HepG2 (cell line): Measurements from ENCODE around the gene COL4A2. TPM values are rescaled to one million over a fixed set of nuclear protein-coding genes. Genes with fewer than 3 reads are reported as not detected.

Experiments used
- HNF4G ChIP-seq, 2 experiments: sonication (generic) in 1 of 2; formaldehyde crosslinking in 1 of 2; IDR thresholded peaks; 2 replicates each; pipeline versions ENCODE4 v1.4.0 to v1.6.1; 2011 to 2020; ENCODE audit warnings: borderline replicate concordance in 2 of 2, low read depth in 2 of 2, mild to moderate bottlenecking in 2 of 2, low read length in 1 of 2, missing genetic modification reagents in 1 of 2, moderate library complexity in 1 of 2
- KMT2B ChIP-seq: IDR thresholded peaks from 2 replicates; pipeline ENCODE4 v1.6.1; 2016; ENCODE audit warnings: missing genetic modification reagents, missing compliant biosample characterization
- NFE2L2 ChIP-seq: fragments of 150-350 bp; IDR thresholded peaks from 2 replicates; pipeline ENCODE4 v1.6.1; 2014; ENCODE audit warnings: low read length
- NR2F6 ChIP-seq, 2 experiments: IDR thresholded peaks; 2 replicates each; pipeline ENCODE4 v1.6.1; 2016; ENCODE audit warnings: antibody characterized with exemption in 1 of 2, mild to moderate bottlenecking in 1 of 2
- RARA ChIP-seq: IDR thresholded peaks from 2 replicates; pipeline ENCODE4 v1.6.1; 2016; ENCODE audit warnings: missing genetic modification reagents, missing compliant biosample characterization
- SIX1 ChIP-seq: sonication (generic); formaldehyde crosslinking; IDR thresholded peaks from 2 replicates; pipeline ENCODE4 v1.4.0; 2020; ENCODE audit warnings: missing genetic modification reagents, borderline replicate concordance
- SP4 ChIP-seq: sonication (generic); formaldehyde crosslinking; IDR thresholded peaks from 2 replicates; pipeline ENCODE4 v1.8.1; 2023; ENCODE audit warnings: mild to moderate bottlenecking, missing genetic modification reagents
- ZFAT ChIP-seq: sonication (generic); formaldehyde crosslinking; conservative IDR thresholded peaks from 2 replicates; pipeline ENCODE4 v1.8.1; 2023; ENCODE audit warnings: missing genetic modification reagents, inconsistent platforms
- ZFP1 ChIP-seq: IDR thresholded peaks from 2 replicates; pipeline ENCODE4 v1.6.1; 2016
- ZFP36L2 ChIP-seq: sonication (generic); formaldehyde crosslinking; IDR thresholded peaks from 2 replicates; pipeline ENCODE4 v1.4.0; 2020; ENCODE audit warnings: missing genetic modification reagents
- ZNF775 ChIP-seq: sonication (generic); formaldehyde crosslinking; IDR thresholded peaks from 2 replicates; pipeline ENCODE4 v1.4.0; 2020; ENCODE audit warnings: missing genetic modification reagents, mild to moderate bottlenecking, moderate library complexity, borderline replicate concordance
- ZSCAN12 ChIP-seq: sonication (generic); formaldehyde crosslinking; IDR thresholded peaks from 2 replicates; pipeline ENCODE4 v1.9.0; 2021; ENCODE audit warnings: mild to moderate bottlenecking, missing genetic modification reagents
- polyA plus RNA-seq, 8 experiments: library from polyadenylated mRNA; depleted of rRNA in 3 of 8; stranded (reverse) in 7 of 8; unstranded in 1 of 8; fragments of >200 nt; fragmentation: Illumina TruSeq in 4 of 8; extraction: Trizol in 4 of 8; gene quantifications; 2 replicates each; pipeline versions ENCODE4 v1.2.1 to v1.2.3, GENCODE V29; 2011 to 2016; ENCODE audit warnings: low read depth in 4 of 8, missing spikeins in 1 of 8, mixed read lengths in 1 of 8; ENCODE audit not compliant: insufficient read depth in 1 of 8
- total RNA-seq, 5 experiments: library from RNA; depleted of rRNA; stranded (reverse); fragments of >200 nt; fragmentation: Illumina TruSeq; extraction: Trizol; gene quantifications; 2 replicates each; pipeline ENCODE4 v1.2.3, GENCODE V29; 2016; ENCODE audit warnings: low read depth in 1 of 5
- TF ChIP-seq, protein P1 (sequence below): sonication (generic); formaldehyde crosslinking; IDR thresholded peaks from 2 replicates; pipeline ENCODE4 v1.4.0; 2020; ENCODE audit warnings: missing genetic modification reagents, mild to moderate bottlenecking, borderline replicate concordance
- TF ChIP-seq, protein P2 (sequence below): sonication (generic); formaldehyde crosslinking; IDR thresholded peaks from 2 replicates; pipeline ENCODE4 v1.5.0; 2020; ENCODE audit warnings: mild to moderate bottlenecking, missing genetic modification reagents
- TF ChIP-seq, protein P3 (sequence below), 2 experiments: sonication (generic) in 1 of 2; formaldehyde crosslinking in 1 of 2; IDR thresholded peaks; 2 replicates each; pipeline versions ENCODE4 v1.4.0 to v1.6.1; 2016 to 2020; ENCODE audit warnings: borderline replicate concordance in 1 of 2, low read depth in 1 of 2, mild to moderate bottlenecking in 1 of 2, missing genetic modification reagents in 1 of 2
- TF ChIP-seq, protein P4 (sequence below): sonication (generic); formaldehyde crosslinking; IDR thresholded peaks from 2 replicates; pipeline ENCODE4 v1.8.0; 2022; ENCODE audit warnings: mild to moderate bottlenecking, missing genetic modification reagents; ENCODE audit not compliant: insufficient replicate concordance
- TF ChIP-seq, protein P5 (sequence below): sonication (generic); formaldehyde crosslinking; IDR thresholded peaks from 2 replicates; pipeline ENCODE4 v1.4.0; 2020; ENCODE audit warnings: missing genetic modification reagents

COL4A2 gene
- total and polyA plus RNA-seq, 2 of the 13 experiments (the other 11 are each of a cell fraction or from before 2014, with no cell fraction given): 0.22 to 1.9 TPM

DNA sequence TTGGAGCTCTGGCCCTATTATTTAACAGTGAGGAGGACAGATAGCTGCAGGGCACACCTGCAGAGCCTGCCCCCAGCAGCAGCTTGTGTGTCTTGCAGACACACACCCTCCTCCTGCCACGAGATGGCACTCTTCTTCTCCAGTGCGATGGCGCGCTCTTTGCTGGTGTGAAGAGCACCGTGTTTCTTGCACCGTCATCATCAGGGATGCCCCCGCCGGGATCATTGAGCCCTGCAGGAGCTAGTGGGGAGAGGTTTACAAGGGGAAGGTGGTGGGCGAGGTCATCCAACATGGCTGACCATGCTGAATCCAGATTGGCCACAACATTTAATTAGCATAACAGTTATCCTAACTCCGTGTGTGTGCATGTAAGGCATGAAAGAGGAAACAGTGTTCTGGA is 148.9 kb downstream of the COL4A2 start (continued):
- TF ChIP-seq, protein P1, sequence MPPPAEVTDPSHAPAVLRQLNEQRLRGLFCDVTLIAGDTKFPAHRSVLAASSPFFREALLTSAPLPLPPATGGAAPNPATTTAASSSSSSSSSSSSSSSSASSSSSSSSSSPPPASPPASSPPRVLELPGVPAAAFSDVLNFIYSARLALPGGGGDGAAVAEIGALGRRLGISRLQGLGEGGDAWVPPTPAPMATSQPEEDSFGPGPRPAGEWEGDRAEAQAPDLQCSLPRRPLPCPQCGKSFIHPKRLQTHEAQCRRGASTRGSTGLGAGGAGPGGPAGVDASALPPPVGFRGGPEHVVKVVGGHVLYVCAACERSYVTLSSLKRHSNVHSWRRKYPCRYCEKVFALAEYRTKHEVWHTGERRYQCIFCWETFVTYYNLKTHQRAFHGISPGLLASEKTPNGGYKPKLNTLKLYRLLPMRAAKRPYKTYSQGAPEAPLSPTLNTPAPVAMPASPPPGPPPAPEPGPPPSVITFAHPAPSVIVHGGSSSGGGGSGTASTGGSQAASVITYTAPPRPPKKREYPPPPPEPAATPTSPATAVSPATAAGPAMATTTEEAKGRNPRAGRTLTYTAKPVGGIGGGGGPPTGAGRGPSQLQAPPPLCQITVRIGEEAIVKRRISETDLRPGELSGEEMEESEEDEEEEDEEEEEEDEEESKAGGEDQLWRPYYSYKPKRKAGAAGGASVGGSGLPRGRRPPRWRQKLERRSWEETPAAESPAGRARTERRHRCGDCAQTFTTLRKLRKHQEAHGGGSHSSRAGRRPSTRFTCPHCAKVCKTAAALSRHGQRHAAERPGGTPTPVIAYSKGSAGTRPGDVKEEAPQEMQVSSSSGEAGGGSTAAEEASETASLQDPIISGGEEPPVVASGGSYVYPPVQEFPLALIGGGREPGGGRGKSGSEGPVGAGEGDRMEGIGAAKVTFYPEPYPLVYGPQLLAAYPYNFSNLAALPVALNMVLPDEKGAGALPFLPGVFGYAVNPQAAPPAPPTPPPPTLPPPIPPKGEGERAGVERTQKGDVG (CRISPR knock-in tag): no peak
- TF ChIP-seq KMT2B (CRISPR knock-in tag): 0 out of 2 replicates have a peak, but pooled peaks have one; percentile 41
- peak; percentile 83 for TF ChIP-seq NFE2L2
- TF ChIP-seq NR2F6 (IDR thresholded peaks at IDR 0.05): peak; percentile 12; the same call in 1 of the 2 replicates
- peak; percentile 41; the same call in 1 of the 2 replicates for TF ChIP-seq NR2F6 (CRISPR knock-in tag; IDR thresholded peaks at IDR 0.05)
- TF ChIP-seq RARA (CRISPR knock-in tag): no peak
- TF ChIP-seq HNF4G (IDR thresholded peaks at IDR 0.05; ENCODE audit: borderline replicate concordance, low read depth, low read length): no peak
- no peak for TF ChIP-seq HNF4G (CRISPR knock-in tag; IDR thresholded peaks at IDR 0.05; ENCODE audit: borderline replicate concordance, low read depth)
- TF ChIP-seq, protein P2, sequence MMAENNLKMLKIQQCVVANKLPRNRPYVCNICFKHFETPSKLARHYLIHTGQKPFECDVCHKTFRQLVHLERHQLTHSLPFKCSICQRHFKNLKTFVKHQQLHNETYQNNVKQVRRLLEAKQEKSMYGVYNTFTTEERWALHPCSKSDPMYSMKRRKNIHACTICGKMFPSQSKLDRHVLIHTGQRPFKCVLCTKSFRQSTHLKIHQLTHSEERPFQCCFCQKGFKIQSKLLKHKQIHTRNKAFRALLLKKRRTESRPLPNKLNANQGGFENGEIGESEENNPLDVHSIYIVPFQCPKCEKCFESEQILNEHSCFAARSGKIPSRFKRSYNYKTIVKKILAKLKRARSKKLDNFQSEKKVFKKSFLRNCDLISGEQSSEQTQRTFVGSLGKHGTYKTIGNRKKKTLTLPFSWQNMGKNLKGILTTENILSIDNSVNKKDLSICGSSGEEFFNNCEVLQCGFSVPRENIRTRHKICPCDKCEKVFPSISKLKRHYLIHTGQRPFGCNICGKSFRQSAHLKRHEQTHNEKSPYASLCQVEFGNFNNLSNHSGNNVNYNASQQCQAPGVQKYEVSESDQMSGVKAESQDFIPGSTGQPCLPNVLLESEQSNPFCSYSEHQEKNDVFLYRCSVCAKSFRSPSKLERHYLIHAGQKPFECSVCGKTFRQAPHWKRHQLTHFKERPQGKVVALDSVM (CRISPR knock-in tag): no peak
- no peak for TF ChIP-seq SIX1 (CRISPR knock-in tag)
- no peak for TF ChIP-seq ZFP36L2 (CRISPR knock-in tag)
- TF ChIP-seq, protein P3, sequence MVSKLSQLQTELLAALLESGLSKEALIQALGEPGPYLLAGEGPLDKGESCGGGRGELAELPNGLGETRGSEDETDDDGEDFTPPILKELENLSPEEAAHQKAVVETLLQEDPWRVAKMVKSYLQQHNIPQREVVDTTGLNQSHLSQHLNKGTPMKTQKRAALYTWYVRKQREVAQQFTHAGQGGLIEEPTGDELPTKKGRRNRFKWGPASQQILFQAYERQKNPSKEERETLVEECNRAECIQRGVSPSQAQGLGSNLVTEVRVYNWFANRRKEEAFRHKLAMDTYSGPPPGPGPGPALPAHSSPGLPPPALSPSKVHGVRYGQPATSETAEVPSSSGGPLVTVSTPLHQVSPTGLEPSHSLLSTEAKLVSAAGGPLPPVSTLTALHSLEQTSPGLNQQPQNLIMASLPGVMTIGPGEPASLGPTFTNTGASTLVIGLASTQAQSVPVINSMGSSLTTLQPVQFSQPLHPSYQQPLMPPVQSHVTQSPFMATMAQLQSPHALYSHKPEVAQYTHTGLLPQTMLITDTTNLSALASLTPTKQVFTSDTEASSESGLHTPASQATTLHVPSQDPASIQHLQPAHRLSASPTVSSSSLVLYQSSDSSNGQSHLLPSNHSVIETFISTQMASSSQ (IDR thresholded peaks at IDR 0.05; ENCODE audit: low read depth): no peak
- TF ChIP-seq, protein P3 (CRISPR knock-in tag; IDR thresholded peaks at IDR 0.05; ENCODE audit: borderline replicate concordance): no peak
- TF ChIP-seq, protein P4, sequence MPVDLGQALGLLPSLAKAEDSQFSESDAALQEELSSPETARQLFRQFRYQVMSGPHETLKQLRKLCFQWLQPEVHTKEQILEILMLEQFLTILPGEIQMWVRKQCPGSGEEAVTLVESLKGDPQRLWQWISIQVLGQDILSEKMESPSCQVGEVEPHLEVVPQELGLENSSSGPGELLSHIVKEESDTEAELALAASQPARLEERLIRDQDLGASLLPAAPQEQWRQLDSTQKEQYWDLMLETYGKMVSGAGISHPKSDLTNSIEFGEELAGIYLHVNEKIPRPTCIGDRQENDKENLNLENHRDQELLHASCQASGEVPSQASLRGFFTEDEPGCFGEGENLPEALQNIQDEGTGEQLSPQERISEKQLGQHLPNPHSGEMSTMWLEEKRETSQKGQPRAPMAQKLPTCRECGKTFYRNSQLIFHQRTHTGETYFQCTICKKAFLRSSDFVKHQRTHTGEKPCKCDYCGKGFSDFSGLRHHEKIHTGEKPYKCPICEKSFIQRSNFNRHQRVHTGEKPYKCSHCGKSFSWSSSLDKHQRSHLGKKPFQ: no peak
- TF ChIP-seq ZNF775 (CRISPR knock-in tag): no peak
- TF ChIP-seq, protein P5, sequence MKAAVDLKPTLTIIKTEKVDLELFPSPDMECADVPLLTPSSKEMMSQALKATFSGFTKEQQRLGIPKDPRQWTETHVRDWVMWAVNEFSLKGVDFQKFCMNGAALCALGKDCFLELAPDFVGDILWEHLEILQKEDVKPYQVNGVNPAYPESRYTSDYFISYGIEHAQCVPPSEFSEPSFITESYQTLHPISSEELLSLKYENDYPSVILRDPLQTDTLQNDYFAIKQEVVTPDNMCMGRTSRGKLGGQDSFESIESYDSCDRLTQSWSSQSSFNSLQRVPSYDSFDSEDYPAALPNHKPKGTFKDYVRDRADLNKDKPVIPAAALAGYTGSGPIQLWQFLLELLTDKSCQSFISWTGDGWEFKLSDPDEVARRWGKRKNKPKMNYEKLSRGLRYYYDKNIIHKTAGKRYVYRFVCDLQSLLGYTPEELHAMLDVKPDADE (CRISPR knock-in tag): no peak
- TF ChIP-seq SP4: no peak
- no peak for TF ChIP-seq ZSCAN12 (CRISPR knock-in tag)
- no peak for TF ChIP-seq ZFAT (CRISPR knock-in tag)
- no peak for TF ChIP-seq ZFP1 (CRISPR knock-in tag)
